Colonic mucosa (tissue), 4 donors: ENCODE measurements around the gene KPNA6. TPM values are rescaled to one million over a fixed set of nuclear protein-coding genes. Genes with fewer than 3 reads are reported as not detected.
"Not testable (repeated sequence)": the region's sequence is repeated elsewhere in the genome, so short reads cannot be mapped to it uniquely, and the experiment has no call there.

Experiments
- DNase-seq: peaks from one replicate; pipeline ENCODE4 v3.0.0-alpha.2; 2020
- H3K27ac ChIP-seq: fragments of 200-600 bp; one replicate; pipeline ENCODE4 v1.8.0; 2021
- H3K27me3 ChIP-seq: fragments of 200-600 bp; one replicate; pipeline ENCODE4 v1.8.0; 2021
- H3K36me3 ChIP-seq: fragments of 200-600 bp; one replicate; pipeline ENCODE4 v1.8.0; 2021
- H3K4me1 ChIP-seq: fragments of 200-600 bp; one replicate; pipeline ENCODE4 v1.8.0; 2021; ENCODE audit warnings: mild to moderate bottlenecking
- H3K4me3 ChIP-seq: fragments of 200-600 bp; one replicate; pipeline ENCODE4 v1.8.0; 2021
- H3K9ac ChIP-seq, 2 donors: one replicate each; pipeline ENCODE4 v1.7.0; 2013; ENCODE audit warnings: control low read depth in 2 of 2, low read depth in 2 of 2, low read length in 2 of 2
- H3K9me3 ChIP-seq: fragments of 200-600 bp; one replicate; pipeline ENCODE4 v1.8.0; 2021
- intact Hi-C: fragments of 100-400 bp; cut with DNase I; formaldehyde crosslinking; loops from one replicate; pipeline ENCODE4 v1.14.1; 2022
- total RNA-seq, 2 donors: library from RNA; stranded (reverse); fragmentation: NEBNext Ultra II Directional in 1 of 2; extraction: Animal tissue kit (Norgen Biotek cat#: 25700) in 1 of 2; gene quantifications; one replicate each; pipeline ENCODE4 v1.2.1, GENCODE V29; 2021
- TF ChIP-seq, protein P1 (sequence below): fragments of 200-600 bp; IDR thresholded peaks from one replicate; pipeline ENCODE4 v1.8.0; 2022; ENCODE audit warnings: antibody characterized with exemption, mild to moderate bottlenecking
- donor health status: healthy.
- donor health status: DM: no; HTN: no; CAD: no.
- donor health status: DM: no; HTN: no; CAD: no.

Gene KPNA6
- 10 to 100 TPM; 56.7 to 66.9 TPM for total RNA-seq

DNA sequence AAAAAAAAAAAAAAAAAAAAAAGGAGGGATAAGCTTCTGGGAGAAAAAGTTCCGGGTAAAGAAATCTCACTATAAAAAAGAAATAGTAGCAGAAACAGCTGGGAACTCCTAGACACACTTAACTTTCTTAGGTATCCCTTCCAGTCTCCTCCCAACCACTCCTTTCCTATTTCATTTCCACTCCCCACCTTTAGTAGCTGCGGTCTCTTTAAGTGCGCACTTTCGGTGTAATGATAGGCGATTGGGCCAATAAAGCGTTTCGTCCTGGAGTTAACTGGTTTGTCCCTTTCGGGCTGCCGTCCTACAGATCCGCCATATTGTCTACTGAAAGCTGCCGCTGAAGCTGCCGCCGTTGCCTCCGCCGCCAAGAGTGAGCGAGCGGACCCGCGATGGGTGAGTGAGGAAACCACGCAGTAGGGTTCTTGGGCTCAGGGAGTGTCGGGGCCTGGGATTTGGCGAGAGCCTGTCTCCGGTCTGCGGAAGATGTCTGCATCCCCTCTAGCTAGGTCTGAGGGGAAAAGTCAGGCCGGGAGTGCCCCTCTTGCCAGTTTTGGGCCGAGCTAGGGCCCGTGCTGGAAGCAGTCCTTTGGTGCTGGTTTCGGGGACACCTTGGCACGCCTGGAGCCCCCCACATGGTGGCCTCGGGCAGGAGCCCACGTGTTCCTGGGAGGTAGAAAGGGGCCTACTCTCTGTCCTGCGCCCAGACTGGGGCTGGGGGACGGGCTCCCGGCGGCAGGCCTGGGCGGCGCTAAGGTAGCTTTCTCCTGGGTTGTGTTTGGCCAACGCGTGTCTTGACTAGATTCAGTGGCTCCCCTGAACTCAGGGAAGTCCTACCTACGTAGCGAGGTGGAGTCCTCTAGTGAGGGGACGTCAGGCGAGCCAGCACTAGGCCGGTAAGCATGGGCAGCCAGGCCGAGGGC lies at the start of gene KPNA6:
TSS of gene KPNA6 (plus strand) at position 315 of the 920 bp plus-strand sequence. CDS start at position 390, 75 bp downstream.
- H3K9me3 ChIP-seq = no peaks in the 10 kb centered on the region
- H3K36me3 ChIP-seq = no peaks in the 10 kb centered on the region
- H3K27me3 ChIP-seq = no peaks in the 10 kb centered on the region
- intact Hi-C loops = no loop called here
- H3K27ac ChIP-seq = peak within 1 kb of the TSS; percentile 95
- DNase-seq = peak; percentile 96
- TF ChIP-seq, protein P1, sequence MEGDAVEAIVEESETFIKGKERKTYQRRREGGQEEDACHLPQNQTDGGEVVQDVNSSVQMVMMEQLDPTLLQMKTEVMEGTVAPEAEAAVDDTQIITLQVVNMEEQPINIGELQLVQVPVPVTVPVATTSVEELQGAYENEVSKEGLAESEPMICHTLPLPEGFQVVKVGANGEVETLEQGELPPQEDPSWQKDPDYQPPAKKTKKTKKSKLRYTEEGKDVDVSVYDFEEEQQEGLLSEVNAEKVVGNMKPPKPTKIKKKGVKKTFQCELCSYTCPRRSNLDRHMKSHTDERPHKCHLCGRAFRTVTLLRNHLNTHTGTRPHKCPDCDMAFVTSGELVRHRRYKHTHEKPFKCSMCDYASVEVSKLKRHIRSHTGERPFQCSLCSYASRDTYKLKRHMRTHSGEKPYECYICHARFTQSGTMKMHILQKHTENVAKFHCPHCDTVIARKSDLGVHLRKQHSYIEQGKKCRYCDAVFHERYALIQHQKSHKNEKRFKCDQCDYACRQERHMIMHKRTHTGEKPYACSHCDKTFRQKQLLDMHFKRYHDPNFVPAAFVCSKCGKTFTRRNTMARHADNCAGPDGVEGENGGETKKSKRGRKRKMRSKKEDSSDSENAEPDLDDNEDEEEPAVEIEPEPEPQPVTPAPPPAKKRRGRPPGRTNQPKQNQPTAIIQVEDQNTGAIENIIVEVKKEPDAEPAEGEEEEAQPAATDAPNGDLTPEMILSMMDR = no peak
- peak within 1 kb of the TSS; percentile 100 for H3K4me3 ChIP-seq
- H3K4me1 ChIP-seq = peaks cover 7% of the 10 kb centered on the region
- peak within 1 kb of the TSS; percentile 94 to 99 for H3K9ac ChIP-seq

DNA sequence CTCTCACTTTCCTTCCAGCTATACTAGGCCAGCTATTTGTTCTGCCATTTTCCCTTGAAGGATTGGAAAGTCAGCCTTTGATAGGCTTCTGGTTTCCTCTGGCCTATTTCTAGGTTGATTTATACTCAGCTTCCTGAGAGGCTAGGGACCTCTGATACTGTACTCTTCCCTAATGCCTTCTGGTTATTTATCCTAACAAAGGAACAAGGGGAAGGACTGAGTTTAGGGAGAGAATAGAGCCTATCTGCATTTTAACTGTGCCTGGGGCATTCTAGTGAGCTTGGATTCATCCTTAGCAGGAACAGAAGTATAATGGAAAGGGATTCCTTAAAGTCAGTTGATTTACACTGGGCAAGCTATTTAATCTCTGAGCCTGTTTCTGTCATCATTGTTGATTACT lies 46.9 kb upstream of the KPNA6 start:
- H3K4me1 ChIP-seq = no peaks in the 10 kb centered on the region

DNA sequence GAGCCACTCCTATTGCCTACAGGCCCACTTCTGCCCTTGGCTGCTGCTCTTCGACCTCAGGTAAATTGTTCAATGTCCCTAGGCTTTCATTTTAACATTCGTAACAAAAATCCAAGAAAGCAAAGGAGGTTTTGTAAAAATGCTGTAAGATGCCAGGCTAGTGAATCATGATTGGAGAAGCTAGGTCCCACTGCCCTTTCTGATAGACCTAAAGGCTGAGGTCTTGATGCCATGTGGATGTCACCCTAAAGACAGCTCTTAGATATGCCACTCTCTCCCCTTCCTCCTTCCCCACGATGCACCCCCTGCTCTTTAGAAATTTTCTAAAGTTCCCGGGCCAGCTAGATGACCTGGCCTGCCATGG lies 45.0 kb upstream of the KPNA6 start:
- Histone ChIP-seq H3K9me3 (no peaks in the 10 kb centered on the region), H3K4me1 (no peaks in the 10 kb centered on the region), H3K36me3 (peaks cover 6% of the 10 kb centered on the region), H3K27me3 (no peaks in the 10 kb centered on the region), H3K9ac (no peak overlapping the region), H3K4me3 (no peak overlapping the region), H3K27ac (no peak overlapping the region)
- intact Hi-C loops = loop anchor here (10.0 kb wide), 1 partner anchor 88 kb away; no protein-coding TSS in a partner anchor
- TF ChIP-seq, protein P1 = no peak
- no peak for DNase-seq

More for the DNA sequence above, 46.9 kb upstream of the KPNA6 start:
- Histone ChIP-seq H3K4me3 (no peak overlapping the region), H3K9ac (no peak overlapping the region), H3K9me3 (no peaks in the 10 kb centered on the region), H3K36me3 (peaks cover 6% of the 10 kb centered on the region), H3K27ac (no peak overlapping the region), H3K27me3 (no peaks in the 10 kb centered on the region)
- DNase-seq = no peak
- intact Hi-C loops = loop anchor here (10.0 kb wide), 1 partner anchor 86 kb away; no protein-coding TSS in a partner anchor
- TF ChIP-seq, protein P1 = no peak

- no peak overlapping the region for H3K27ac ChIP-seq
- intact Hi-C loops = loop anchor here (10.0 kb wide), 1 partner anchor 88 kb away; no protein-coding TSS in a partner anchor
- H3K27me3 ChIP-seq = no peaks in the 10 kb centered on the region
- no peak overlapping the region for H3K4me3 ChIP-seq
- H3K9ac ChIP-seq = no peak overlapping the region
- no peaks in the 10 kb centered on the region for H3K9me3 ChIP-seq
- DNase-seq = no peak
- TF ChIP-seq, protein P1 = peak; percentile 34
- H3K4me1 ChIP-seq = no peaks in the 10 kb centered on the region
- H3K36me3 ChIP-seq = peaks cover 6% of the 10 kb centered on the region
Measured at GRCh38 chr1:32063261-32063681, 44.6 kb upstream of the KPNA6 start.

DNA sequence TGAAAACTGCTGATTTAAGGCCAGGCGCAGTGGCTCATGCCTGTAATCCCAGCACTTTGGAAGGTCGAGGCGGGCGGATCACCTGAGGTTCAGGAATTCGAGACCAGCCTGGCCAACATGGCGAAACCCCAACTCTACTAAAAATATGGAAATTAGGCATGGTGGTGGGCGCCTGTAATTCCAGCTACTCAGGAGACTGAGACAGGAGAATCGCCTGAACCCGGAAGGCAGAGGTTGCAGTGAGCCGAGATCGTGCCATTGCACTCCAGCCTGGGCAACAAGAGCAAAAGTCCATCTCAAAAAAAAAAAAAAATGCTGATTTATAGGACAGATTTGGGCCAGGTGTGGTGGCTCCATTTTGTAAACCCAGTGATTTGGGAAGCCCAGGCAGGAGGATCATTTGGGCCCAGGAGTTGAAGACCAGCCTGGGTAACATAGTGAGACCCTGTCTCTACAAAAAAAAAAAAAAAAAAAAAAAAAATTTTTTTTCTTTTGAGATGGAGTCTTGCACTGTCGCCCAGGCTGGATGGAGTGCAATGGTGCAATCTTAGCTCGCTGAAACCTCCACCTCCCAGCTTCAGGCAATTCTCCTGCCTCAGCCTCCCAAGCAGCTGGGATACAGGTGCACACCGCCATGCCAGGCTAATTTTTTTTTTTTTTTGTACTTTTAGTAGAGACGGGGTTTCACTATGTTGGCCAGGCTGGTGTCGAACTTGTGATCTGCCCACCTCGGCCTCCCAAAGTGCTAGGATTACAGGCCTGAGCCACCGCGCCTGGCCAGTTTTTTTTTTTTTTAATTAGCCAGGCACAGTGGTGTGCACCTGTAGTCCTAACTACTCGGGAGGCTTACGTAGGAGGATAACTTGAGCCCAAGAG lies 42.0 kb upstream of the KPNA6 start:
- not testable (repeated sequence) for H3K4me1 ChIP-seq, H3K4me3 ChIP-seq, H3K27ac ChIP-seq, H3K36me3 ChIP-seq, H3K27me3 ChIP-seq, H3K9me3 ChIP-seq, H3K9ac ChIP-seq, DNase-seq
- intact Hi-C loops = loop anchor here (10.0 kb wide), 1 partner anchor 91 kb away; no protein-coding TSS in a partner anchor
